NB4 (cell line): ENCODE measurements around the gene C1QTNF3.

Experiments
- CTCF ChIP-seq: IDR thresholded peaks from one replicate; pipeline ENCODE4 v1.5.1; 2012; ENCODE audit warnings: low read depth, low read length
- MYC ChIP-seq: IDR thresholded peaks from 2 replicates; pipeline ENCODE4 v1.6.1; 2011; ENCODE audit warnings: low read depth, low read length
- POLR2A ChIP-seq: IDR thresholded peaks from 2 replicates; pipeline ENCODE4 v1.6.1; 2011; ENCODE audit warnings: mild to moderate bottlenecking; ENCODE audit not compliant: insufficient read length; ENCODE audit errors: extremely low read depth

- TF ChIP-seq POLR2A, result no peak
- TF ChIP-seq CTCF, result no peak
- TF ChIP-seq MYC, result no peak
These were observed 2.0 kb upstream of the C1QTNF3 start for GRCh38 chr5:34045023-34045422.
